HG02798 (cell line): ENCODE data around the gene DIS3L2.
"Not testable (repeated sequence)": the region's sequence is repeated elsewhere in the genome, so short reads cannot be mapped to it uniquely, and the experiment has no call there.

ENCODE experiments used
- ATAC-seq: cut with Tn5 transposase; IDR thresholded peaks from one replicate; pipeline ENCODE4 v1.9.1; 2021; ENCODE audit warnings: mild to moderate bottlenecking; ENCODE audit not compliant: unreplicated experiment, poor library complexity

Gene DIS3L2

DNA sequence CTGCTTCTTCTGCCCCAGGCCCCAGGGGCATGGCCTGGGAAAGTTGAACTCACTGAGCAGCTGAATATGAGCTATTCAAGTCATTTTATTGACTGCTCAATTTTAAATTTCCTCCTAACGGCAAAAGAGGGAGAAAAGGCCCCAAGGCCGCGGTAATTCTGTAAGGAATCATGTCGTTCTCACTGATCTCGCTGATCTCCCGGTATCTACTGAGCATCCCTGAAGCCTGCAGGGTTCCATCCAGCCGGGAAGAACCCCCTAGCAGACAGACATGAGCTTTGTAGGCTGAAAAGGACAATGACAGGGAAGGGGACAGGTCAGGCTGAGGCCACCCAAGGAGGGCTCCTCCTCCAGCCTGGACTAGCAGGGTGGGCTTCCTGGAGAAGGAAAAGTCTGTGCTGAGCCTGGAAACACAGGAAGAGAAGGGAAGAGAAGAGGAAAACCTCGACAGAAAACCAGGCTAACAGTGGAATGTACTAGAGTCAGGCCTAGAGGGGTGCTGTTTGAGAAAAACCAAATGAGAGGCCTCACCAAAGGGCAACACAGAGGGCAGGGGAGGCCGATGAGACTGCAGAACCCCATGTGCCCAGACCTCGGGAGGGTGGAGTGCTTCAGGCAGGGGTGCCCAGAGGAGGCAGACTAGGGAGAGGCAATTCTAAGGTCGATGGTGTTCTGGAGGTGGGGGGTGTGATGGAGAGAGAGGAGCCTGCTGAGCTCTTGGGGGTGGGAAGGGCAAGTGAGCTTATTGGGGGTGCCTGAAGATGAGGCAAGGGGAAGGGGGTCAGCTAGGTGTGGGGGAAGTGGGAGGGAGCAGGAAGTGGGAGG lies 32.4 kb upstream of the DIS3L2 start:
- ATAC-seq: no peak

GRCh38 chr2:231929961-231930592 lies 31.4 kb upstream of the DIS3L2 start:
- no peak for ATAC-seq

GRCh38 chr2:231930593-231931281 lies 30.8 kb upstream of the DIS3L2 start:
- ATAC-seq: no peak

DNA sequence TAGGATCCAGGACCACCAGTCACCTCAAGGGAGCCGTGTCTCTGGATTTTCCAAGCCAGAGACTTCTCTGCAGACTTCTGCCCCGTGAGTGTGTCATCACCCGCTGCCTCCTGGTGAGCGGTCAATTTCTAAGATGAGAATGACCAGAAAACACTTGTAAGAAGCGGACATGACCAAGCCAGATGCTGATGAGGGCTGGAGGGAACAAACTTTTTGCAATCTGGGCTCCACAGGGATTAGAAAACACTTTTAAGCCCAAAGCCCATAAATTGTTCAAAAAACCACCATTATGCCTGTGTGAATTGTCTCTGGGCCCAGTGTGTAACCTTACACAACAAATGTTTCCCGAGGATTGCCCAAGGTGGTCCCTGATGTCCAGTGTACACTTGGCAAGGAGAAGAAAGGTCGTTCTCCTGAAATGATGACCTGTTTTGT lies 30.0 kb upstream of the DIS3L2 start:
- no peak for ATAC-seq

DNA sequence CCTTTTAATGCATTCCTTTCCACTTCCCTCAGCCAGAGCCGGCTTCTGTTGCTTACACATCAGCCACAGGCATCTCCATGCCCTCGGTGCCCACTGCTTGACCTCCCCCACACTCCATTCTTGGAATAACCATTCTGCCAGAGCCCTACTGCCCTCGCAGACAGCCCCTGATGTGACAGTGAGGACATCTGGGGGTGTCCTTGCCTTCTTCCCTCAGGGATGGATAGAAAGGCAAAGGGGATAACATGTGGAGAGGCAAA lies 28.9 kb upstream of the DIS3L2 start:
- ATAC-seq: no peak

DNA sequence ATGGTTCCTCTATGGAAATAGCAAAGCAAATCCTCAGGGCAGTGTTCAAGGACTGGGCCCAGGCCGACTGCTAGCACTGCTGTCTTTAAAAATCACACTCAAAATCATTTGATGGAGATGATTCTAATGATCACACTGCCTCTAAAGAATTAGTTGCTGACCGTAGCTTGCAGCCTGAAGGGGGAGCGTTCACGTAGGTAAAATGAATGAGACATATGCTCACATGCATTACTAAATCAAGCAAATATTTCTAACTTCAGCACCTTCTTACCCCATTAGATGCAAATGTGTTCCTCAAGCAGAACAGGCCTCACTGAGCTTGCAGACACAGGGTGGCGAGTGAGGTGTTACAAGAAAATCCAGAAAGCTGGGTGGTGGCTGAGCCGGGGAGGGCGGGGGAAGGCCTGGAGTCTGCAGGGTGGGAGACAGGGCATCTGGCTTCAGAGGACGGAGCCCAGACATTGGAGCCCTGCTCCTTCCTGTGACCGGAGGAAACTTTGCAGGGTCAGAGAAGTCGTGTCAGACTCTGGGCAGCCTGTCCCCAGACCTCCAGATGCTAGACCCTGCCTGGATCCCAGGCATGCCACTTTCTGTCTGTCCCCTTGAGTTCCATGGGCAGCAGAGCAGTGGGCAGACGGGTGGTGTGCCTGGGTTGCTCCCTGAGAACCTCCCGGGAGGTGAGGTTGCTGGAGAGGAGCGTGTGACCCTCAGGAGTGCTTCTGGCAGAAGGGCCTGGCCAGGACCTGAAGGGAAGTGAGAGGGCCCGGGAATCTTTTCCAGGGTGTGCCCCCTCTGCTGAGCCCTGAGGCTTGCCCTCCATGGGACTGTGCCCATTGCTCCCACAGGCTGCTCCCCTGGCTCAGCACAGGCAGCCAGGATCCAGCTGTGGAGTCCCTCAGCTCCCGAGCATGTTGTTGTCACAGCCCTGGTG lies 28.3 kb upstream of the DIS3L2 start:
- ATAC-seq: no peak

GRCh38 chr2:231933916-231934401 lies 27.6 kb upstream of the DIS3L2 start:
- no peak for ATAC-seq

GRCh38 chr2:231934441-231935206 lies 26.9 kb upstream of the DIS3L2 start:
- ATAC-seq: no peak

DNA sequence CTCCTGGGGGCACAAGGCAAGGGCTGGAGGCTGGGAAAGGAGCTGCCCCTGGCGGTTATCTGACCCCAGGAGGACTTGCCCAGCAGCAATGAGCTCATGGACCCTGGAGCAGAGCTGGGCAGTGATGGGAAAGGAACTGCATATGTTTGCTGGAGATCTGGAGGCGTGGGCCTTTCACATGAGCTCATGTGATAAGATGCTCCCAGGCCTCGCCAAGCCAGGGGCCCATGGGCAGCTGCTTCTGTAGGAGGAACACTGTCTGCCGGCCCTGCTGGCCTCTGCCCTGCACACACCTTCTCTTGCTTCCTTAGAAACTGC lies 26.3 kb upstream of the DIS3L2 start:
- no peak for ATAC-seq

- ATAC-seq: no peak
These were observed 25.7 kb upstream of the DIS3L2 start for GRCh38 chr2:231935815-231936214.

DNA sequence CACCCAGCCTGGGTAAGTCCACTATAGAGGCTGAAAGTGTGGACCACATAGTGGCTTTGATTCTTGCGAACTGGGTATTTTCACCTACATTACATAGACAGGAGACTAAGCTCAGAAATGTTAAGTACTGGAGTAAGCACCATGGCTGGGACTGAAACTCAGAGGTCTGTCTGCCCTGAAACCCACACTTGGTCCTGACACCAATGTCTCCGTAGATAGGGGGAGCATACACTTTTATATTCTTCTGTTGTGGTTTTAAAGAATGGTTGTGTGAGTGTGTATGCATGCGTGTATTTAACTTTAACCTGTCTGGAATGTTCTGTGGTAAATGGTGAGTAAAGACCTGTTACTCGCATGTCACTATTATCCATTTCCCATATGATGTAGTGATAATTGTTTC lies 25.0 kb upstream of the DIS3L2 start:
- ATAC-seq: no peak

- ATAC-seq: no peak
These were observed 24.5 kb upstream of the DIS3L2 start for GRCh38 chr2:231937057-231937456.

GRCh38 chr2:231939022-231939421 lies 22.5 kb upstream of the DIS3L2 start:
- ATAC-seq: no peak

DNA sequence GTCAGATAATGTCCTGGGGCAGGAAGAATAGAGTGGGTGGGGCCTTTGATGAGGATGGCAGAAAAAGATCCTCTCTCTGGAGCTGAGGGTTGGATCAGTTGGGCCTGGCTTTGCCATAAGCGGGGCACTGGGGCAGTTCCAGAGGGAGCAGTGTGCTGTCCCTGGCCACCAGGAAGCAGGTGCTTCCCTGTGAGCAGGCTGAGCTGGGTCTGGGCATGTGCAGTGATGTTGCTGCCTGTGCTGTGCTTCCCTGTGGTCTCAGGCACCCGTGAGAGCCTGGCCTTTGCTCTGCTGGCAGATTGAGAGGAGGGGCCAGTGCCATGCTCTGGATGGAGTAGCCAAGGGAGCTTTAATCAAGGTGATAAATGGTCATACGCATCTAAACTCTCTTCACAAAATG lies 20.7 kb upstream of the DIS3L2 start:
- no peak for ATAC-seq

DNA sequence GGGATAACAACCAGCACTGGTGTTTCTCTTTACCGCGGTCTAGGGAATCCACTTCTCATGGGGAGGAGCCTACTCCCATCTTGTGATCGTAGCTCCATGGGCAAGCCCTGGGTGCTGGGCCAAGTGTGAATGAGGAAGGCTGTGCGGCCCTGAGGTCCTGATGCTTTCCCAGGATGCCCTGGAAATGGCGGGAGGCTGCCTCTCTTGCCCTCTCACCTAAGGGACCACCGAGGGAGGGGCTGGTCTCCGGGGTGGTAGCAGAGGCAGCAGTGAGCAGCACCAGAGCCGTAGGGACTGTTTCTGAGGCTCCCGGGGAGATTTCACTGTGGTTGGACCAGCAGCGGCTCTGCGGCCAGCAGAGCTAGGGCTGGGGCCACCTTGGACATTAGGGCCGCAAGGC lies 19.8 kb upstream of the DIS3L2 start:
- no peak for ATAC-seq

DNA sequence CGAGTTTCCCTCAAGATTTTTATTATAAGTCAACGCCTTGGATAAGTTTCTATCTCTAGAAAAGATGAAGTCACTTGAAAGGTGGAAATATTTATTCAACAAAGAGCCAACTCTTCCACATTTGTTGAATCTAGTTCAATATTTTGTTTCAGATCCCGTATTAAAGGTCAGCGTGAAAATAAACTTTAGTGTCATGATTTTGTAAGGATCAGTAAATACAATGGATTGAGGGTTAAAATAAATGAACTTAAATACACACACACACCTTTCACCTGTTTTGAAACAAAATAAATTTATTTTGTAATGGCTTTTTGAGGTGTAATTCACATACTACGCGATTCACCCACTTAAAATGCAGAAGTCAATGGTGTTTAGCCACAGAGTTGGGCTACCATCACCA lies 19.3 kb upstream of the DIS3L2 start:
- ATAC-seq: no peak

DNA sequence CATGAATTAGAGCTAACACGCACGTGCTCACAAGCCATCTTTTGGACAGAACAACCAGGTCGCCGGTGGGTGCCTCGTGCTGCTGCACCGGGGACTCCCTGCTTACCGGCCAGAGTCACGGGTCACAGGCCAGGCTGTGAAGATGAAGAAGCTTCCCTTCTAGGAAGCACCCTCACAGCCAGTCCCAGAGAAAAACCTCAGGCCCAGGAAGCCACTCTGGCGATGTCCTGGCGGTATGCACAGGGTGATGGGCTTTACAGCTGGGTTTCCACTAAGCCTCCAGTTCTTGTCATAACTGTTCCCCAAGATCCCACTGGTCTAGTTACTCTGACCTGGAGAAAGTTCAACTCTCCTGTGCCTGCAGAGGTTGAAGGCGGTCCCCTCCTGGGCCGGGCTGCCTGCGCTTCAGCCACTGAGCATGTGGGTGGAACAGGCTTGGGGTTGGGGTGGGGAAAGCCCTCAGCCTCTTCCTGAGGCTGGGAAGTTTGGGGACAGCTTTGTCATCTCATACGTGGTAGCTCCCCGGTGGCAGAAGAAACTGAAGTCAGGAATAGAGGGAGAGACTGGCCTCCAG lies 15.2 kb upstream of the DIS3L2 start:
- no peak for ATAC-seq

GRCh38 chr2:231947112-231947511 lies 14.4 kb upstream of the DIS3L2 start:
- ATAC-seq: not testable (repeated sequence)

DNA sequence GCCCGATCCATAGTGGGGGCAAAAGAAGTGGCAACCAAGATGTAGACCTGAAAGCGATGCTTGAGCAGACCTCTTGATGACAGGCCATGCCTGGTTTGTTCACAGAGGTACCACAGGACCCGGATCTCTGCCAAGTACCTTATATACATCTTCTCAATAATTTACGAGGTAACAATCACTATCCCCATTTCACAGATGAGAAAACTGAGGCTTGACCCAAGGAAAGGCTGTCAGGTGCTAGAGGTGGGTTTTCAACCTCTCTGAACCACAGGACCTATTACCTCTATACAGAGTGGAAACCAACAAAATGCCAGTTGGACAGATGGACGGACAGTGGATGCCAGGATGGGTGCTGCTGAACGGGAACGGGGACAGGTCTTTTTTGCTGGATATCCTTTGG lies 13.8 kb upstream of the DIS3L2 start:
- no peak for ATAC-seq
